Chondrocyte (in vitro differentiated cells): Measurements from ENCODE around the gene FAM120B. TPM values are rescaled to one million over a fixed set of nuclear protein-coding genes. Genes with fewer than 3 reads are reported as not detected.

Experiments used
- DNase-seq: peaks from one replicate; pipeline ENCODE4 v3.0.0; 2021; ENCODE audit warnings: mixed read lengths, low spot score
- H3K27ac Mint-ChIP-seq: one replicate; pipeline ENCODE4 v1.8.0; 2021; ENCODE audit warnings: mild to moderate bottlenecking, moderate library complexity, mixed read lengths; ENCODE audit not compliant: unreplicated experiment
- H3K27me3 Mint-ChIP-seq: 2 replicates; pipeline ENCODE4 v1.8.0; 2021; ENCODE audit warnings: low read depth, mixed read lengths
- H3K36me3 Mint-ChIP-seq: 2 replicates; pipeline ENCODE4 v1.8.0; 2021; ENCODE audit warnings: low read depth, mixed read lengths
- H3K4me1 Mint-ChIP-seq: 2 replicates; pipeline ENCODE4 v1.8.0; 2021; ENCODE audit warnings: low read depth, mild to moderate bottlenecking, mixed read lengths
- H3K4me3 Mint-ChIP-seq: one replicate; pipeline ENCODE4 v1.8.0; 2021; ENCODE audit warnings: mild to moderate bottlenecking, moderate library complexity, mixed read lengths; ENCODE audit not compliant: unreplicated experiment
- H3K9me3 Mint-ChIP-seq: 2 replicates; pipeline ENCODE4 v1.8.0; 2021; ENCODE audit warnings: low read depth, mixed read lengths
- total RNA-seq: library from RNA; stranded (reverse); gene quantifications from 3 replicates; pipeline ENCODE4 v1.2.1, GENCODE V29; 2021
- TF ChIP-seq, protein P1 (sequence below): fragments of 200-600 bp; sonication (generic); IDR thresholded peaks from 2 replicates; pipeline ENCODE4 v1.5.0; 2021; ENCODE audit warnings: antibody characterized with exemption, mild to moderate bottlenecking, moderate library complexity

Gene FAM120B
- total RNA-seq, 1 donor from 2014 or later, result 26.8 TPM

DNA sequence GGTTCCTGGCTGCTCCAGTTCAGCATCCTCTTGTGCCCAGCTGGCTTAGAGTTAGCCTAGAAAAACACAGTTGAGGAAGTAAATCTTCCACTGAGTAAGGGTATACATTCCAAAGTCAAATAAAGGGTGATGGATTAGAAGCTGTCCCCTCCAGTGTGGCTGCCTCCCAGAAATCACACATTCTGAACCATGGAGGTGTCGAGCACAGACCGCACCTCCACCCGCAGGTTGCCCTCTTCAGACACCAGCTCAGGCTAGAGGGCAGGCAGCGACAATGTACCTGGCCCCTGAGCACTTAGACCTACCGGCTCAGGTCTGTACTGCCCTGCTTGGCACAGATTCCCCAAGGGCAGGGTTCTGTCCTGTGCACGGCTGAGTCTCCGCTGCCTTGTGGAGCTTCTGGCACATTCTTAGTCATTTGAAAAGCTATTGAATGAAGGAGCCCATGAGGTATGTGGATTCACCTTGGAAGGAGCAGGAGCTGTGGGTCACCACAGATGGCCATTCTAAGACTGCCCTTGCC, 118.1 kb downstream of the FAM120B start:
- H3K27me3 Mint-ChIP-seq, result no peaks in the 10 kb centered on the region
- TF ChIP-seq, protein P1, sequence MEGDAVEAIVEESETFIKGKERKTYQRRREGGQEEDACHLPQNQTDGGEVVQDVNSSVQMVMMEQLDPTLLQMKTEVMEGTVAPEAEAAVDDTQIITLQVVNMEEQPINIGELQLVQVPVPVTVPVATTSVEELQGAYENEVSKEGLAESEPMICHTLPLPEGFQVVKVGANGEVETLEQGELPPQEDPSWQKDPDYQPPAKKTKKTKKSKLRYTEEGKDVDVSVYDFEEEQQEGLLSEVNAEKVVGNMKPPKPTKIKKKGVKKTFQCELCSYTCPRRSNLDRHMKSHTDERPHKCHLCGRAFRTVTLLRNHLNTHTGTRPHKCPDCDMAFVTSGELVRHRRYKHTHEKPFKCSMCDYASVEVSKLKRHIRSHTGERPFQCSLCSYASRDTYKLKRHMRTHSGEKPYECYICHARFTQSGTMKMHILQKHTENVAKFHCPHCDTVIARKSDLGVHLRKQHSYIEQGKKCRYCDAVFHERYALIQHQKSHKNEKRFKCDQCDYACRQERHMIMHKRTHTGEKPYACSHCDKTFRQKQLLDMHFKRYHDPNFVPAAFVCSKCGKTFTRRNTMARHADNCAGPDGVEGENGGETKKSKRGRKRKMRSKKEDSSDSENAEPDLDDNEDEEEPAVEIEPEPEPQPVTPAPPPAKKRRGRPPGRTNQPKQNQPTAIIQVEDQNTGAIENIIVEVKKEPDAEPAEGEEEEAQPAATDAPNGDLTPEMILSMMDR, result no peak
- H3K27ac Mint-ChIP-seq, result no peak overlapping the region
- H3K36me3 Mint-ChIP-seq, result no peaks in the 10 kb centered on the region
- no peak overlapping the region for H3K4me3 Mint-ChIP-seq
- H3K4me1 Mint-ChIP-seq, result peaks cover 6% of the 10 kb centered on the region
- peak; percentile 54 for DNase-seq
- no peaks in the 10 kb centered on the region for H3K9me3 Mint-ChIP-seq

DNA sequence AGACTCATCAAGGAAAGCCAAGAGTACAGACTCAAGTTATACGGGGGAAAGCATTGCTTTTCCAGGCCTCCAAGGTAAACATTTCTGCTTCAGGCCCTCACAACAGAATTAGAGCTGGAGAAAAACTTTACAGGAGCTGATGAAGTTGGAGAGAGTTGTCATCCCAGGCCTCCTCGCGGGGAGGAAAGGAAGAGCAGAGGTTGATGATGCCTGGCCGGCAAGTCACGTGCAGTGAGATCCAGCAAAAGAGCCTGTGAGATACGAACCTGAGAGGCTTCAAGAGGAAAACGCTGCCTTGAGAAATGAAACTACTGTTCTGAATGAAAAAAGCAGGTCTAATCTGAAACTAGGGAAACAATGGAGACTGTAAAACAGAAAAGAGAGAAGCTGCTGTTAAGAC, 122.9 kb downstream of the FAM120B start:
- Mint-ChIP-seq H3K27ac (no peak overlapping the region), H3K36me3 (no peaks in the 10 kb centered on the region), H3K4me3 (no peak overlapping the region), H3K9me3 (no peaks in the 10 kb centered on the region), H3K27me3 (no peaks in the 10 kb centered on the region), H3K4me1 (no peaks in the 10 kb centered on the region)
- DNase-seq, result no peak
- TF ChIP-seq, protein P1, result no peak

DNA sequence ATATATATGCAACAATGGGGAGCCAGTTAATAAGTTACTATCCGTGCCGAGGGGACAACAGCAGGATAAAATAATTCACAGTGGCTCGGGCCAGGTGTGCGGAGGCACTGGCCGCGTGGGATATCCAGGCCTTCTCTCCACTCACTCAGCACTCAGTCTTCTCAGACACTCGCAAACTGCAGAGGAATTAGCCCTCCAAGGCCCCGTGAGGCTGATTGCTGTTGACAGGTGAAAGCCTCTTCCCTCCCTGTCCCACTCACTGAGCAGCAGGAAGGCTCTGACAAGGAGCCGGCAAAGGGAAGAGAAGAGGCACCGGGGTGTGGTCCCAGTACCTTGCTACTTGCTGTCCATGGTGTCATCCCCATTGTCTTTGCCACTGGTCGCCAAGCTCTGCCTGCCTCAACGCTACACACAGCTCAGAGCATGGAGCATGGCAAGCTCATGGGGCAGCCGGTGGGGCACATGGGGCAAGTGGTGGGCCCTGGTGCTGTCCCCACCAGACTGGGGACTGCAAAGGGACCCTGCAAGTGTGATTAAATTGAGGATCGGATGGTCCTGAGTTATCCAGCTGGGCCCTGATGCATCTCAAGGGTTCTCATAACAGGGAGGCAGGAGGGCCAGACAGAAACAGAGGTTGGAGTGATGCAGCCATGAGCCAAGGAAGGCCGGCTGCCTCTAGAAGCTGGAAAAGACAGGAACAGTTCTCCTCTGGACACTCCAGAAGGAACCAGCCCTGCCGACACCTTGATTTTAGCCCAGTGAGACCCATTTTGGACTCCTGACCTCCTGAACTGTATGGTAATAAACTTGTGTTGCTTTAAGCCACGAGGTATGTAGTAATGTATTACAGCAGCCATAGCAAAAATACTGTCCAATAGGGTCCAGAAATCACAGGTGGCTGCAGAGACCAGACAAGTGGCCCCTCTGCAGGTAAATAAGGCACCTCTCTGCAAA, 126.9 kb downstream of the FAM120B start:
- DNase-seq, result peak; percentile 80
- Mint-ChIP-seq H3K27ac (no peak overlapping the region), H3K4me1 (peaks cover 12% of the 10 kb centered on the region), H3K4me3 (no peak overlapping the region), H3K27me3 (no peaks in the 10 kb centered on the region), H3K9me3 (peaks cover 4% of the 10 kb centered on the region), H3K36me3 (peaks cover 4% of the 10 kb centered on the region)
- TF ChIP-seq, protein P1, result no peak

DNA sequence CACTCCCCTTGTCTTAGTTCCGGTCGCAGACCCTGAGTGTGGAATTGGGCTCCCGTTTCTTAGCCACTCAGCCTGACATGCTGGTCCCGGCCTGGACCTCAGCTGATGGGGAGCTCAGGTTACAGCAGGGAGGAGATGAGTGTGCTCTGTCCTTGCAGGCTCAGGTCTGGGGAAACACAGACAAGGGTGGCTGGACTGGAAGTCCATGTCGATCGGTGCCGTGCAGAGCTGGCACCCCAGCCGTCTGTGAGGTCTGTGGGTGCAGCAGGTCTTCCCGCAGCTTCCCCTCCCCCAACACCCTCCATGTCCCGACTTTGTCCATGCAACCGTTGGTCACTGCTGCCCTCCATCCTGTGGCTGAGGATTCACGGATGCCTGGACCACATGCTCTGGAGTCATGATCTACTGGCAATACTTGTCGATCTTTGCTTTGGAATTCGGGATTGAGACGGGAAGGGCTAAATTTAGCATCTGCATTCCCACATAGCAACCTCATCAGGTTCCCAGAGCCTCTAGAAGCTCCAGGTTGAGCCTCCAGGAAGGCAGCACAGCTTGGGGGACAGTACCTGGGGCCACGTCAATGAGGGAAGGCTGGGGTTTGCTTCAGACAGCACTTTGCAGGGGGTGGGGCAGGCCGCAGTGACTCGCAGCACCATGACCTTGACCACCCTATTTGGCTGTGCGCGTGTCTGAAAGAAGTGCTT, 127.7 kb downstream of the FAM120B start:
- H3K36me3 Mint-ChIP-seq, result peaks cover 4% of the 10 kb centered on the region
- no peak overlapping the region for H3K4me3 Mint-ChIP-seq
- DNase-seq, result peak; percentile 42
- TF ChIP-seq, protein P1, result no peak
- peaks cover 16% of the 10 kb centered on the region for H3K4me1 Mint-ChIP-seq
- H3K27me3 Mint-ChIP-seq, result no peaks in the 10 kb centered on the region
- H3K9me3 Mint-ChIP-seq, result peaks cover 4% of the 10 kb centered on the region
- H3K27ac Mint-ChIP-seq, result no peak overlapping the region

DNA sequence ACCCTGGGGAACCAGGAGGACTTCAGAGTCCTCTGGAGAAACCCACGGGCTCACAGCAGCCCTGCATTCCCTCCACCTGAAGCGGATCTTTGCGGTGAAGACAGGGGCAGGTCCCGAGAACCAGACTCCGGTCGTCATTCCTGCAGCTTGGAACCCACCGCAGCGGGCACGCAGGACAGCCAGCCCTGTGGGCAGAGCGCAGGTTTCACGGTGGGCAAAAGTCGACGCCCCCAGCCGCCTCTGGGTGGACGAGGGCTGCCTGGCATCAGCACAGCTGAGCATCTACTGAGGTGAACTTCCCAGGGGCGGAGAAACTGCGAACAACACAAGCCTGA, 128.2 kb downstream of the FAM120B start:
- Mint-ChIP-seq H3K4me1 (peaks cover 21% of the 10 kb centered on the region), H3K36me3 (peaks cover 4% of the 10 kb centered on the region), H3K27me3 (no peaks in the 10 kb centered on the region), H3K9me3 (peaks cover 4% of the 10 kb centered on the region), H3K4me3 (no peak overlapping the region), H3K27ac (no peak overlapping the region)
- DNase-seq, result peak; percentile 73
- TF ChIP-seq, protein P1, result no peak
